ENCODE measurements around the gene CEMIP2.

GRCh38 chr9:71680189-71680980 lies 87.9 kb downstream of the CEMIP2 start:
- no peak for TF ChIP-seq CTCF (IDR thresholded peaks at IDR 0.05 in 4 of 5, conservative IDR thresholded peaks at IDR 0.05 in 1 of 5)
- TF ChIP-seq POLR2A (IDR thresholded peaks at IDR 0.05) = no peak
